Heart left ventricle (tissue), 16 donors: Measurements from ENCODE around the gene RASGEF1C. TPM values are rescaled to one million over a fixed set of nuclear protein-coding genes. Genes with fewer than 3 reads are reported as not detected.

Experiments
- ATAC-seq, 4 donors: fragments of 200-7000 bp; cut with Tn5 transposase; one replicate each; pipeline ENCODE4 v1.9.1; 2020 to 2022; ENCODE audit warnings: moderate library complexity in 4 of 4, mild to moderate bottlenecking in 3 of 4, moderate number of reproducible peaks in 1 of 4
- DNase-seq, 5 donors: peaks; one replicate each; pipeline ENCODE4 v3.0.0-alpha.2; 2020
- H3K27ac ChIP-seq, 12 donors: fragments of 200-600 bp; sonication (generic) in 4 of 12; one replicate each; pipeline versions ENCODE4 v1.5.0 to v1.8.0; 2016 to 2022; ENCODE audit warnings: mild to moderate bottlenecking in 2 of 12
- H3K27me3 ChIP-seq, 9 donors: fragments of 200-600 bp; sonication (generic) in 2 of 9; one replicate each; pipeline versions ENCODE4 v1.5.1 to v1.8.0; 2016 to 2022; ENCODE audit warnings: mild to moderate bottlenecking in 3 of 9
- H3K36me3 ChIP-seq, 9 donors: fragments of 200-600 bp; sonication (generic) in 2 of 9; one replicate each; pipeline versions ENCODE4 v1.5.0 to v1.8.0; 2018 to 2022; ENCODE audit warnings: mild to moderate bottlenecking in 2 of 9
- H3K4me1 ChIP-seq, 12 donors: fragments of 200-600 bp; sonication (generic) in 4 of 12; one replicate each; pipeline versions ENCODE4 v1.5.0 to v1.8.0; 2016 to 2022; ENCODE audit warnings: mild to moderate bottlenecking in 3 of 12
- H3K4me3 ChIP-seq, 12 donors: fragments of 200-600 bp; sonication (generic) in 4 of 12; one replicate each; pipeline versions ENCODE4 v1.5.0 to v1.8.0; 2017 to 2022; ENCODE audit warnings: mild to moderate bottlenecking in 9 of 12, moderate library complexity in 4 of 12
- H3K9me3 ChIP-seq, 12 donors: fragments of 200-600 bp; sonication (generic) in 4 of 12; one replicate each; pipeline versions ENCODE4 v1.5.0 to v1.8.0; 2016 to 2022; ENCODE audit warnings: mild to moderate bottlenecking in 1 of 12
- CTCF ChIP-seq, 12 donors: fragments of 200-600 bp; sonication (generic) in 4 of 12; IDR thresholded peaks; one replicate each; pipeline versions ENCODE4 v1.5.0 to v1.8.0; 2018 to 2022; ENCODE audit warnings: antibody characterized with exemption in 12 of 12, mild to moderate bottlenecking in 5 of 12
- POLR2A ChIP-seq, 2 donors: fragments of 450-650 bp; IDR thresholded peaks; one replicate each; pipeline ENCODE4 v1.6.1; 2017; ENCODE audit warnings: antibody characterized with exemption in 2 of 2, mild to moderate bottlenecking in 2 of 2, moderate library complexity in 2 of 2
- WGBS, 4 donors: extraction: QIAGEN DNeasy Blood & Tissue Kit in 2 of 4; methylation state at CpG; one replicate each; pipeline versions ENCODE4 v1.1.5 to v1.1.7; 2013 to 2018; 5-methylcytosine and 5-hydroxymethylcytosine counted together
- intact Hi-C, 10 donors: fragments of 100-400 bp; cut with DNase I; formaldehyde crosslinking; loops; one replicate each; pipeline versions ENCODE4 v1.11.1 to v1.14.2; 2022
- polyA plus RNA-seq, 2 donors: library from polyadenylated mRNA; stranded (reverse); fragments of 200-250 nt; gene quantifications; one replicate each; pipeline ENCODE4 v1.2.3, GENCODE V29; 2013
- total RNA-seq, 9 donors: library from RNA; depleted of rRNA in 2 of 9; stranded (reverse); fragments of >200 nt in 2 of 9; fragmentation: NEBNext Ultra II Directional in 3 of 9; extraction: Animal tissue kit (Norgen Biotek cat#: 25700) in 3 of 9; gene quantifications; one replicate each; pipeline versions ENCODE4 v1.1.0 to v1.2.4, GENCODE V29; 2016 to 2023
- donor health status: ischemic (EF 13 %, LVEDD 7.1; RV severe dilation, severe dysfunction).
- donor health status: healthy with polysubstance abuse.
- donor health status: DM: no; HTN: yes; CAD: no.
- donor health status: DM: no; HTN: no; CAD: no.
- donor health status: ischemic (EF 25% LVEDD 6.9; RV normal size, moderate dysfunction).
- donor health status: ischemic (EF 25% LVEDD 5.7; RV mildly dilated, moderate dysfunction).
- donor health status: healthy.
- donor health status: DM: yes; HTN: yes; CAD: no.
- donor health status: ischemic (EF 35%, LVEDD 5.7; RV mildly dilated, moderate dysfunction).
- donor health status: nonischemic (EF 11% LVEDD 7.7; RV severe dilation, severe dysfunction).
- donor health status: DM: yes; HTN: yes; CAD: no.
- donor health status: PGD.
- donor health status: ischemic (EF 29% LVEDD 5.4; RV normal size, mild dysfunction).
- donor health status: nonischemic (EF 23%, LVEDD 6.1; RV moderate dilation, normal function).

RASGEF1C gene
- total and polyA plus RNA-seq, 11 donors: 0.14 to 0.75 (median 0.19) TPM; not detected in 4

GRCh38 chr5:180153099-180153498 lies 55.9 kb downstream of the RASGEF1C start:
- no peak overlapping the region for H3K4me3 ChIP-seq
- no peaks in the 10 kb centered on the region for H3K27me3 ChIP-seq
- intact Hi-C loops: no loop called here
- DNase-seq: no peak
- H3K4me1 ChIP-seq: peaks cover 0 to 11% (median 0%) of the 10 kb centered on the region in 12 donors
- H3K36me3 ChIP-seq: no peaks in the 10 kb centered on the region
- H3K9me3 ChIP-seq: peaks cover 0 to 13% (median 2%) of the 10 kb centered on the region in 12 donors
- no peak for ATAC-seq
- WGBS, 4 donors: 0 to 23% (median 5%) methylated on average over 1 of the region's 1 CpG
- TF ChIP-seq CTCF (IDR thresholded peaks at IDR 0.05) (no peak), POLR2A (IDR thresholded peaks at IDR 0.05) (no peak)
- no peak overlapping the region for H3K27ac ChIP-seq

- DNase-seq (no peak), ATAC-seq (no peak)
- no peaks in the 10 kb centered on the region for H3K4me1 ChIP-seq
- intact Hi-C loops: no loop called here
- no peak overlapping the region for H3K4me3 ChIP-seq
- WGBS, 4 donors: 79 to 85% (median 84%) methylated on average over 11 to 16 of the region's 16 CpGs
- TF ChIP-seq CTCF (IDR thresholded peaks at IDR 0.05) (no peak), POLR2A (IDR thresholded peaks at IDR 0.05) (no peak)
- peaks cover 0 to 27% (median 0%) of the 10 kb centered on the region in 9 donors for H3K27me3 ChIP-seq
- H3K27ac ChIP-seq: no peak overlapping the region
- no peaks in the 10 kb centered on the region for H3K36me3 ChIP-seq
- peaks cover 0 to 31% (median 8%) of the 10 kb centered on the region in 12 donors for H3K9me3 ChIP-seq
These were observed 65.2 kb downstream of the RASGEF1C start for GRCh38 chr5:180143656-180144364.

- H3K36me3 ChIP-seq: no peaks in the 10 kb centered on the region
- 69 to 80% (median 73%) methylated on average over 7 to 13 of the region's 13 CpGs for WGBS, 4 donors
- no peak for TF ChIP-seq POLR2A (IDR thresholded peaks at IDR 0.05)
- TF ChIP-seq CTCF (IDR thresholded peaks at IDR 0.05): no peak
- H3K4me3 ChIP-seq: no peak overlapping the region
- no peak for ATAC-seq
- H3K9me3 ChIP-seq: peaks cover 0 to 23% (median 8%) of the 10 kb centered on the region in 12 donors
- DNase-seq: no peak
- intact Hi-C loops: no loop called here
- no peaks in the 10 kb centered on the region for H3K4me1 ChIP-seq
- no peak overlapping the region for H3K27ac ChIP-seq
- peaks cover 0 to 31% (median 2%) of the 10 kb centered on the region in 9 donors for H3K27me3 ChIP-seq
These were observed 66.0 kb downstream of the RASGEF1C start for GRCh38 chr5:180142824-180143610.
